ENCODE measurements around the gene THEM4.
A peak's percentile ranks its signal among the peaks of the same experiment; 100 is the strongest.

The THEM4 gene

DNA sequence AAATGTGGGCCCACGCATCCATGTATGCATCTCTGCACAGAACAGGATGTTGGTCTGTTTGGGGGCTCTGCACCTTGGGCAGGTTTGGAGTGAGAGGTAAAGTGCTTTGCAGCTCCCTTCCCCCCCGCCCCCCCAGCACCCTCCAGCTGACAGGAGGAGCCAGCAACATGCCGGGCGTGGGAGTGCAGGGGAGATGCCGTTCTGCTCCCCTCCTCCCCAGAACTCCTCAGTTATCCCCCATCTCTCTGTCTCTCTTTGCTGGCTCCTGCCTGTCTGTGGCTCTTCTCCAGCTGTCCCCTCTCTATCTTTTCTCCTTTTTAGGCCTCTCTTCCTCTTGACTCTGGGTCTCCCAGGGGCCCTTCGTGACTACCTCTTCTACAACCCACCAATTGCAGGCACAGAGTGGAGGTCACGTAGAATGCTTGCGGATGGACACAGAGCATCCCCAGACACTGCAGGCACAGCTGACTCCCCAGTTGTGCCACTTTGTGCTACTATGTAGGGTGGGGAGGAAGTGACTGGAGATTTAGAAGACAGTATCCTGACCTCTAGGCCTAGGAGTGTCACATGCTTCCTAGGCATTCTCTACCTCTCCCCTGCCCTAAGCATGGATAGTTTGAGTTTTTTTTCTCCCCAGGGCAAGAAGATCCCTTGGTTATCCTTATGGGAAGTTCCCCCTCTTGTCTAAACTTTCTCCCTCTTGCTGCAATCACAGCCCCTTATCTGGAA, 76.0 kb downstream of the THEM4 start (continued):
- TF ChIP-seq TOX (CRISPR knock-in tag; IDR thresholded peaks at IDR 0.05; ENCODE audit: borderline replicate concordance) (no peak), ESRRG (CRISPR knock-in tag; IDR thresholded peaks at IDR 0.05) (no peak)
- TF ChIP-seq, protein P1, sequence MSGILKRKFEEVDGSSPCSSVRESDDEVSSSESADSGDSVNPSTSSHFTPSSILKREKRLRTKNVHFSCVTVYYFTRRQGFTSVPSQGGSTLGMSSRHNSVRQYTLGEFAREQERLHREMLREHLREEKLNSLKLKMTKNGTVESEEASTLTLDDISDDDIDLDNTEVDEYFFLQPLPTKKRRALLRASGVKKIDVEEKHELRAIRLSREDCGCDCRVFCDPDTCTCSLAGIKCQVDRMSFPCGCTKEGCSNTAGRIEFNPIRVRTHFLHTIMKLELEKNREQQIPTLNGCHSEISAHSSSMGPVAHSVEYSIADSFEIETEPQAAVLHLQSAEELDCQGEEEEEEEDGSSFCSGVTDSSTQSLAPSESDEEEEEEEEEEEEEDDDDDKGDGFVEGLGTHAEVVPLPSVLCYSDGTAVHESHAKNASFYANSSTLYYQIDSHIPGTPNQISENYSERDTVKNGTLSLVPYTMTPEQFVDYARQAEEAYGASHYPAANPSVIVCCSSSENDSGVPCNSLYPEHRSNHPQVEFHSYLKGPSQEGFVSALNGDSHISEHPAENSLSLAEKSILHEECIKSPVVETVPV (CRISPR knock-in tag; IDR thresholded peaks at IDR 0.05), result no peak

DNA sequence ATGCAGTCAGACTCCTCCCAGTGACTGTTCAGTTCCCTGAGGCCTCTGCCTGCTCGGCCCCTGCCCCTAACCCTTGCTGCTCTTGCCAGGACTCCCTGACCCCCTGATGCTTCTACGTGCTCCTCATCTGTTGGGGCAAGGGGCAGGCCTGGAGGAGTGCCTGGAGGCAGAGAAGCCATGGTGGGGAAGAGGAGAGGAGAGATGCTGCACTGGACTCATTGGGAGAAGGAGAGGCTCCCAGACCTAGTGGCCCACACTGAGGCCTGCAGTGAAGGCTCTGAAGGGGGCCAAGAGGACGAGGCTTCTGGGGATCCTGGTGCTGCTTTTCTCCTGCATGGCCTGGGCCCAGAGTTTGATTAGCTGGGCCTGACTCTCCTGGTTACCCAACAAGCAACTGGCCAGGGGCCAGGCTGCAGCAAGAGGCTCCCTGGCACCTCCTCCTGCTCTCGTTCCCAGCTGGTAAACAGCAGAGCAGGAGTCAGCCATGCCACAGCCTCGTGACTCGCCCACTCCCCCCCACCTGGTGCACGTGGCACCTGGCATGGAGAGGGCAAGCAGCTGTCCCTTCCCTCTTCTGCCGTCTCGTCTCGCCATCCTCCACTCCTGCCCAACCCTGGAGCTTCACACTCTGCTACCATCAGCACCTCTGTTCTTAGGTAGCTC, 76.9 kb downstream of the THEM4 start:
- TF ChIP-seq ZC3H10 (CRISPR knock-in tag; IDR thresholded peaks at IDR 0.05) (no peak), ARNTL (CRISPR knock-in tag; IDR thresholded peaks at IDR 0.05; ENCODE audit: borderline replicate concordance, low read depth) (peak; percentile 91; the same call in 1 of the 2 replicates)
- peak; percentile 13 for ATAC-seq

- no peak for ATAC-seq
- TF ChIP-seq PPARA (CRISPR knock-in tag; IDR thresholded peaks at IDR 0.05; ENCODE audit: borderline replicate concordance) (no peak), ZFP30 (CRISPR knock-in tag; IDR thresholded peaks at IDR 0.05) (no peak), ZC3H10 (CRISPR knock-in tag; IDR thresholded peaks at IDR 0.05) (no peak), CSDC2 (CRISPR knock-in tag; IDR thresholded peaks at IDR 0.05) (no peak), ESRRG (CRISPR knock-in tag; IDR thresholded peaks at IDR 0.05) (no peak), ISL1 (CRISPR knock-in tag; IDR thresholded peaks at IDR 0.05) (no peak), BACH2 (CRISPR knock-in tag; IDR thresholded peaks at IDR 0.05; ENCODE audit: borderline replicate concordance) (no peak), TCF4 (CRISPR knock-in tag; IDR thresholded peaks at IDR 0.05; ENCODE audit: borderline replicate concordance) (no peak), ZFP3 (CRISPR knock-in tag; IDR thresholded peaks at IDR 0.05) (no peak), RARB (CRISPR knock-in tag; IDR thresholded peaks at IDR 0.05) (no peak), GLIS3 (CRISPR knock-in tag; IDR thresholded peaks at IDR 0.05) (no peak), PATZ1 (CRISPR knock-in tag; IDR thresholded peaks at IDR 0.05; ENCODE audit: borderline replicate concordance) (no peak), ARNTL (CRISPR knock-in tag; IDR thresholded peaks at IDR 0.05; ENCODE audit: borderline replicate concordance, low read depth) (no peak), ZNF565 (CRISPR knock-in tag; conservative IDR thresholded peaks at IDR 0.05; ENCODE audit: low read depth) (no peak), ZNF70 (CRISPR knock-in tag; IDR thresholded peaks at IDR 0.05) (no peak)
- TF ChIP-seq, protein P1 (CRISPR knock-in tag; IDR thresholded peaks at IDR 0.05), result no peak
- TF ChIP-seq, protein P2, sequence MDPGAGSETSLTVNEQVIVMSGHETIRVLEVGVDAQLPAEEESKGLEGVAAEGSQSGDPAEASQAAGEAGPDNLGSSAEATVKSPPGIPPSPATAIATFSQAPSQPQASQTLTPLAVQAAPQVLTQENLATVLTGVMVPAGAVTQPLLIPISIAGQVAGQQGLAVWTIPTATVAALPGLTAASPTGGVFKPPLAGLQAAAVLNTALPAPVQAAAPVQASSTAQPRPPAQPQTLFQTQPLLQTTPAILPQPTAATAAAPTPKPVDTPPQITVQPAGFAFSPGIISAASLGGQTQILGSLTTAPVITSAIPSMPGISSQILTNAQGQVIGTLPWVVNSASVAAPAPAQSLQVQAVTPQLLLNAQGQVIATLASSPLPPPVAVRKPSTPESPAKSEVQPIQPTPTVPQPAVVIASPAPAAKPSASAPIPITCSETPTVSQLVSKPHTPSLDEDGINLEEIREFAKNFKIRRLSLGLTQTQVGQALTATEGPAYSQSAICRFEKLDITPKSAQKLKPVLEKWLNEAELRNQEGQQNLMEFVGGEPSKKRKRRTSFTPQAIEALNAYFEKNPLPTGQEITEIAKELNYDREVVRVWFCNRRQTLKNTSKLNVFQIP (CRISPR knock-in tag; IDR thresholded peaks at IDR 0.05; ENCODE audit: borderline replicate concordance, low read depth), result no peak
- TF ChIP-seq, protein P3, sequence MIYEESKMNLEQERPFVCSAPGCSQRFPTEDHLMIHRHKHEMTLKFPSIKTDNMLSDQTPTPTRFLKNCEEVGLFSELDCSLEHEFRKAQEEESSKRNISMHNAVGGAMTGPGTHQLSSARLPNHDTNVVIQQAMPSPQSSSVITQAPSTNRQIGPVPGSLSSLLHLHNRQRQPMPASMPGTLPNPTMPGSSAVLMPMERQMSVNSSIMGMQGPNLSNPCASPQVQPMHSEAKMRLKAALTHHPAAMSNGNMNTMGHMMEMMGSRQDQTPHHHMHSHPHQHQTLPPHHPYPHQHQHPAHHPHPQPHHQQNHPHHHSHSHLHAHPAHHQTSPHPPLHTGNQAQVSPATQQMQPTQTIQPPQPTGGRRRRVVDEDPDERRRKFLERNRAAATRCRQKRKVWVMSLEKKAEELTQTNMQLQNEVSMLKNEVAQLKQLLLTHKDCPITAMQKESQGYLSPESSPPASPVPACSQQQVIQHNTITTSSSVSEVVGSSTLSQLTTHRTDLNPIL (CRISPR knock-in tag; IDR thresholded peaks at IDR 0.05; ENCODE audit: low read depth), result no peak
These were observed 77.7 kb downstream of the THEM4 start, which contains the start of gene RORC for GRCh38 chr1:151831605-151832004. Gene RORC, minus strand, starts transcription at chr1:151831802. Its CDS starts 38 bp downstream, at chr1:151831764.

DNA sequence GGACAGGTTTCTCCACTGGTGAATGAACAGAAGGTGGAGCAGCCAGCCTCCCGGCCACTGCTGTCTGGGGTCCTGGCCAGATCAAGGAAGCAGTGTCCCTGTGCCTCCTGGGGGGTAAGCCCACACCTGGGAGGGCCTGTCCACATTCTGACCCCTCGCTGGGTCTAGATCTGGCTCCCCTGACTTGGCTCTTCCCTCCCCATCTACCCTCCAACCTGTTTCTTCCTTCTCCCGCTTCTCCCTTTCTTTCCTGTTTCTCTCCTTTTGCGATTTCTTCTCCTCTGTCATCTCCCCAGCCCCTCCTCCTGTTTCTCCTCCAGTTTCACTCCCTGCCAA, 78.1 kb downstream of the THEM4 start:
- ATAC-seq, result no peak
- TF ChIP-seq ZFP3 (CRISPR knock-in tag; IDR thresholded peaks at IDR 0.05) (no peak), SNAI2 (CRISPR knock-in tag; IDR thresholded peaks at IDR 0.05) (no peak), ARNTL (CRISPR knock-in tag; IDR thresholded peaks at IDR 0.05; ENCODE audit: borderline replicate concordance, low read depth) (no peak), OSR1 (CRISPR knock-in tag; IDR thresholded peaks at IDR 0.05) (no peak), ISL1 (CRISPR knock-in tag; IDR thresholded peaks at IDR 0.05) (no peak), GLIS3 (CRISPR knock-in tag; IDR thresholded peaks at IDR 0.05) (no peak), TOX (CRISPR knock-in tag; IDR thresholded peaks at IDR 0.05; ENCODE audit: borderline replicate concordance) (no peak), ZC3H10 (CRISPR knock-in tag; IDR thresholded peaks at IDR 0.05) (no peak), BACH2 (CRISPR knock-in tag; IDR thresholded peaks at IDR 0.05; ENCODE audit: borderline replicate concordance) (no peak), PPARA (CRISPR knock-in tag; IDR thresholded peaks at IDR 0.05; ENCODE audit: borderline replicate concordance) (no peak), ESRRG (CRISPR knock-in tag; IDR thresholded peaks at IDR 0.05) (no peak), TCF4 (CRISPR knock-in tag; IDR thresholded peaks at IDR 0.05; ENCODE audit: borderline replicate concordance) (no peak), ZNF8 (CRISPR knock-in tag; IDR thresholded peaks at IDR 0.05) (no peak)
- TF ChIP-seq, protein P3 (CRISPR knock-in tag; IDR thresholded peaks at IDR 0.05; ENCODE audit: low read depth), result no peak
- TF ChIP-seq, protein P2 (CRISPR knock-in tag; IDR thresholded peaks at IDR 0.05; ENCODE audit: borderline replicate concordance, low read depth), result no peak
